Measurements from ENCODE around the gene CENPX.

The CENPX gene

GRCh38 chr17:82009413-82009812, 13.3 kb downstream of the CENPX start:
- no peak for FAIRE-seq

- no peak for FAIRE-seq
Measured at GRCh38 chr17:82008941-82009405, 13.7 kb downstream of the CENPX start.

DNA sequence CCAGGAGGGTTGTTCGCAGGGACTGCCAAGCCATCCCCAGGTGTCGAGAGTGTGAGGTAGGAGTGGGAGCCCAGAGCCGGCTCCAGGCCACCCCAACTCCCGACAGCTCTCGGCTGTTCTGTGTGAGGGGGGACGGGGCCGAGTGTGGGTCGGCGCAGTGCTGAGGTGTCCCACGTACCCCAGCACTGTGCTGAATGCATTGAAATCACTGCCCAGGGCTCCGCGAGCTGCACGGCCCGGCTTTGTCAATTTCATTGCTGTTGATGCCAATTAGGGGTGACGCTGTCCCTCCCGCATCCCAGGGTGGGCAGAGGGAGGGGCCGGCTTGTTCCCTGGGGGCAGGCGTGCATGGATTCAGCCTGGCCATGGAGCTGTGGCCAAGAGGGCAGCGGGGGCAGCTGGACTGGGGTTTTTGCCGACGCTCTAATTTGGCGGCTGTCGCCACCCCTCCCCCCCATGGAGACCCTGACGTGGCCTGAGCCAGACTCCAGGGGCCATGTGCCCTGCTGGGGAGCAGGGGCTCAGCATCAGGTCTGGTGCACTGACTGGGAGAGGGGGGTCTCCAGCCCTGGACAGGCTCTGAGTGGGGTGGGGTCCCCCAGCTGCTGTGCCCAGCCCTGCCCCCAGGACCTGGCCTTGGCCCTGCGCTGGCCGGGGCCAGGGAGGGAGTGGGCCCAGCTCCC, 14.3 kb downstream of the CENPX start:
- no peak for FAIRE-seq

GRCh38 chr17:82007495-82008257, 15.0 kb downstream of the CENPX start:
- no peak for FAIRE-seq

DNA sequence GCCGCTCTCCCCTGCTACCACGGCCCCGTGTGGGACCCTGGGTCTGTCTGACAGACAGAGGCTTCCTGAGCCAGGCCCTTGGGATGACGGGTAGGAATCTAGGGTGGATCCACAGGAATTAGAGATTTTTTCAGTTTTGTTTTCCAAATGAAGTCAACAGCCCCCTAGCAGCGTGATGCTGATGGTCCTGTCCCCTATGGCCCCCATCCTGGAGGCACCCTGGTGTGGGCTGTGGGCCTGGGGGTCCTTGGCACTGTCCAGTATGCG, 15.5 kb downstream of the CENPX start:
- no peak for FAIRE-seq

- no peak for FAIRE-seq
Measured at GRCh38 chr17:82006468-82007227, 16.0 kb downstream of the CENPX start.

DNA sequence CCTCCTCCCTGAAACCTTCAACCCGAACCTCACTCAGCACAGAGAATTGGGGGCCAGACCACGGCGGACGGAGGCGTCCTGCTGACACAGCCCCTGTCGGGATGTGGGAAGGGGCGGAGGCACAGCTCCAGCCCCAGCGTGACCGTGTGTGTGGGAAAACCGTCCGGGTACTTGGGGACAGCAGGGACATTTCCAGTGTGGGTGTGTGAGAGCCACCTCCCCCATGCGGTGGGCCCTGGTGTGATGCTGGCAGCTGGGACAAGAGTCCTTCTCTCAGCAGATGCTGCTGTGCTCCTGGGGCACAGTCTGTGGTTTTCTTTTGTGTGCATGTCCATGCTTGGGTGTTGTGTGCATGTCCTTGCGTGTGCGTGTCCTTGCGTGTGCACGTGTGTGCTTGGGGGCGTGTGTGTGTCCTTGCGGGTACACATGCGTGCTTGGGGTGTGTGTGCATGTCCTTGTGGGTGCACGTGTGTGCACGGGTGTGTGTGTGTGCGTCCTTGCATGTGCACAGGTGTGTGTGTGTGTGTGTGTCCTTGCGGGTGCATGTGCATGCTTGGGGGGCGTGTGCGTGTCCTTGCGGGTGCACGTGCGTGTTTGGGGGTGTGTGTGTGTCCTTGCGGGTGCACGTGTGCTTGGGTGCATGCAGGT, 16.9 kb downstream of the CENPX start:
- no peak for FAIRE-seq

DNA sequence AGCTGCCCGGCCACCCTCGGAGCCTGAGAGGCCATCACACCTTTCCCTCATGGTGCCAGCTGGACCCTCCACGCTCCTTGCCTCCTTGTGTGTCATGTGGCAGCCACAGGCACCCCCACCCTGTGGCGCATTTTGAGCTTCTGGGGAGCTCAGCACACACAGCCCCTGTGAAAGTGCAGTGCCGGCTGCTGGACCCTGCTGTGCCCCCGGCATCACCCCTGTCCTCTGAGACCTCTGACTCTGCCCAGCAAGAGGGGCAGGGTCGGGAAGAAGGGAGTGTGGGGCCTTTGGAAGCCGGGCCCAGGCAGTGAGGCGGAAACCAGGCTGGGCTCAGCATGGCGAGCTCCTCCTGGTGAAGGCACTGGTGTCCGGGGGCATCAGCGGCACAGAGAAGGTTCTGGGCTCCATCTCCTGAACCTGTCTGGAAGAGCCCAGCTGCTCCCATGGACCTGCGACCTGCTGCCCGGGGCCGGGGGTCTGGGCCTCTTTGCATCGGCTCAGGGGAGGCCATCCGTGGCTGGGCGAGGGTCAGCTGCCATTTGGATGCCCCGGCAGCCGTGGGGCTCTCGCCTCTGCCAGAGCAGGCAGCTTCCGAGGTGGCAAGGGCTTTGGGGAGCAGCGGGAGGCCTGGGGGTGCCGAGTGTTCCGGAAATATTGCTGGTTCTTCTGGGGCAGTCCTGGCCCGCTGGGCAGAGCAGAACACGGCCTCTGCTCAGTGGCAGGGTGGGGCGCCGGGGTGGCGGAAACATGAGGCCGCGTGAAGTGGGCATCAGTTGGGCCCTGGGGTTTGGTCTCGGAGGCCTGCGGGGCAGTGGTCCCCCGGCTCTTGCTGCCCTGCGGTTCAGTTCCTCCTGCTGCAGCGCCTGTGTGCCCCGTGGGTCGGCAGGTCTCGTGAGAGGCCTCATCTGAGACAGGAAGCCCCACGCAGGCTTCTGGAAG, 17.9 kb downstream of the CENPX start:
- FAIRE-seq: no peak

GRCh38 chr17:82003411-82004381, 19.0 kb downstream of the CENPX start:
- no peak for FAIRE-seq

- FAIRE-seq: no peak
Measured at GRCh38 chr17:82001571-82002056, 21.1 kb downstream of the CENPX start.

GRCh38 chr17:82000803-82001570, 21.7 kb downstream of the CENPX start:
- FAIRE-seq: no peak

DNA sequence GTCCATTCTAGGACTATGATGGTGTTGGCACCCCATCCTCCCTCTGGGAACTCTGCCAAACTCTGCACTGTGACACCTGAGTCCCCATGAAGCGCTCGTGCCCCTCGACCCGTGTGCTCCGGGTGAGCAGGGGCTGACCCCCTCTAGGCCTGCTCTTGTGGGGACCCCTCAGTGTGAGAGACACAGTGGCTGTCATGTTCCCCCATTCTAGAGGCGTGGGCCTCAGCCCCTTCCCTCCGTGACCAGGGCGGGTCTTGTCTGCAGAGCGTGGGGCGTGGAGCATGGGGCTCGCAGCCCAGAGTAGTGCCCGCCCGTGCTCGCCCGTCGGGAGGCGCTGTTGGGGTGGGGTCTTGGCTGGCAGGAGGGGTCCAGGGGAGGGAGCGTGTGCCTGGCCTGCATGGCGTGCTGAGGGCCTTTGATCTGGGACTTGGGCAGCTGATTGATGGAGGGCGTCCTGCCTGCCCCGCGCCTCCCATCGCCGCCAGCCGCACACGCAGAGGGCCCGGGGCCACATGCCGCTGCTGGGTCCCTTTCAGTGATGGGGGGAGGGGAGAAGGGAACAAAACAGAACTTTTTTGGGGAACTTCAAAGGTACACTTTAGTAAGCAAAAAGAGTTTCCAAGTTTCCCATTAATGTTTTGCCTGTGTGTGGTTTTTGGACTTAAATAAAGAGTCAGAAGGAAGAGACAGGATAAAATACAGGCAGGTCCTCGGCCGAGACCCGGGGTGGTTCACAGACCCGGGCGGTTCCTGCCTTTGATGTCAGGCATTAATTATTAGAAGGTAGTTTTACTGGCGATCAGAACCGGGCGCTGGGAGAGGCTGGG, 22.5 kb downstream of the CENPX start:
- FAIRE-seq: no peak

- no peak for FAIRE-seq
Measured at GRCh38 chr17:81999587-81999975, 23.1 kb downstream of the CENPX start.

DNA sequence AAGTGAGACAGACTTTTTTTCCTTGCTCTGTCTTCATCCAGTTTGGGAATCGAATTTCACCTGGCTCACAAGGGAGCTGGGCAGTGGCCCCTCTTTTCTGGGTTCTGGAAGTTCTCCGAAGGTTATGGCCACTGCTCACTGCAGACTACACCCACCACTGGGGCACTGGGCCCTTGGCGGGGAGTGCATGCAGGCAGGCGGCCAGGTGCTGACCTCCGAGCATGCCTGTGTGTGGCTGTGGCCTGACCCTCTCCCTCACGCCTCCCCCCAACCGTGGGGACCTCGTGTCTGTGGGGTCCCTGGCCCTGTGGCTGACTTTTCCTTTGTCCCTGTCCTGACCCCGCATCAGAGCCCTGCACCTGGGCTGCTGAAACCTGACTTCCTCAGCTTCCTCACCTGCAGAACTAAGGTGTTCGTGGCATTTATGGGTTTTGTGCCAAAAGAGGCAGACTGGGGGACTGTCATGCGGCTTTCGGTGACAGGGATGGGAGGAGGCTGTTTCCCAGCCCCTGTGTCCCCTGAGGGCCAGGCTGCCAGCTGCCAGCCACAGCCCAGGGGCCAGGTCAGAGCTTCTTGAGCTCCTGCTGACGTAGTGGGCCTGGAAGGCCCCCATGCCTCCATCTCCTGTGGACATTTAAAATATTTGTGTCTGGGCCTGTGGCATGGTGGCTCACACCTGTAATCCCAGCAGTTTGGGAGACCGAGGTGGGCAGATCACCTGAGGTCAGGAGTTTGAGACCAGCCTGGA, 23.8 kb downstream of the CENPX start:
- no peak for FAIRE-seq

DNA sequence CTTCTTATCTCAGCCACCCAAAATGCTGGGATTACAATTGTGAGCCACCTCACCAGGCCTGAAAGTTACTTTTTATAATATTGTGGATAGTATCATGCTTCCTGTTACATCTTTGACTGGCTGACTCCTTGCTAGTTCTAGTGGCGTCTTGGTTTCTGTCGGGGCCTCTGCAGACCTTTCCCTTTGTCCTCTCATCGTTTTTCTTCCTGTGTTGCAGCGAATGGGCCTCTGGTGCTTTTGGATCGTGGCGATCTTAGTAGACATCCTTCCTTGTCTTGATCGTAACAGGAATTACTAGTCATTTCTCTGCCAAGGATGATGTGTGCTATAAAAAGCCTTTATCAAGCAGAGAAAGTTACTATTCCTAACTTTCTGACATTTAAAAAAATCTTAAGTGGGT, 24.5 kb downstream of the CENPX start:
- FAIRE-seq: no peak

DNA sequence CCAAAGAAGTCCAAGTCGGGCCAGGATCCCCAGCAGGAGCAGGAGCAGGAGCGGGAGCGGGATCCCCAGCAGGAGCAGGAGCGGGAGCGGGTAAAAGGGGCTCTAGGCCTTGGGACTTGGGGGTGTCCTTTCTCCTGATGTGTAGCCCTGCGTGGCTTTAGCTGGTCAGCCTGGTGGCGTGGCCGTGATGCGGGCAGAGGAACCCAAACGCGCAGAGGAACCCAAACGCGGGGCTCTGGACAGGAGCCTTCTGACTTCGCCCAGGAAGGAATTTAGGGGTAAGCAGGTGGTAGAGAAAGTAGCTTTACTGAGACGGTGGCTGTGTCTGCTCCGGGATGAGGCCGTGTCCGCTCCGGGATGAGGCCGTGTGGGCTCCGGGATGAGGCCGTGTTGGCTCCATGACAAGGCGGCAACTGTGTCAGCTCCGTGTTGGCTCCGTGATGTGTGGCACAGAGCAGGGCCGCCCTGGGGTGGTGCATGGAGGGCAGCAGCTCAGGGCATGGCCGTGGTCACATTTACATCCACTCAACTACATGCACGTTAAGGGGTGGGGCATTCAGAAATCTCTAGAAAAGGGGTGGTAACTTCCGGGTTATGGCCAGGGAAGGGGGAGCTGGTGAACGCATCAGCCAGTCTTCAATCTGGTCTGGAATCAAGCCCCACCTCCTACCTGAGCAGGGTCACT, 25.8 kb downstream of the CENPX start:
- no peak for FAIRE-seq

GRCh38 chr17:81996232-81996756, 26.4 kb downstream of the CENPX start:
- FAIRE-seq: no peak
